ENCODE results near the gene TNS1.

The TNS1 gene

DNA sequence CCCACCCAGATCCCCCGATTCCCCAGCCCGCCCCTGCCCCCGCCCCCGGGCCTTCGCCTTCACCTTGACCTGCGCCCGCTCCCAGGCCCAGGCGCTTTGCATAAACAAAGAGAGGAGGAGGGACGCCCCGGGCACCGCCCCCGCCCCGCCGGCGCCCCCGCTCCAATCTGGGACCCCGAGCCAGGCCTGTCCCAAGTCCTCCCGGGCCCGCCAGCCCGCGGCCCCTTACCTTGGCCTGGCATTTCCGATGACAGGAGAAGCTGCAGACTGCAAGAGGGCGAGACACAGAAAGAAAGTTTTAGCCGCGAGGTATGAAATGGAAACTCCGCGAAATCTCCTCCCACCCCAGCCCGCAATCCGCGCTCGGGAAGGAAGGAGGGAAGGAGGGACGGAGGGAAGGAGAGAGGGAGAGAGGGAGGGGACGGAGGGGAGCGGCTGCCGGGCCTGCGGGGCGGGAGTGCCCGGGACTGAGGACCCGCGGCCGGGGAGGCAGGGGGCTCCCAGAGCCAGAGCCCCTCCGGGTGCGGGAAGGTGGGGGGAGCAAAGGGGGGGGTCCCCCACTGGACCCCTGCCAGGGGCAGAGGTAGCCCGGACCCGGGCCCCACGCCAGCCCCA lies 24.2 kb downstream of the TNS1 start:
- no peak for DNase-seq

GRCh38 chr2:217977840-217978535 lies 24.8 kb downstream of the TNS1 start:
- no peak for DNase-seq

- DNase-seq: no peak
Measured at GRCh38 chr2:217976301-217976700, 26.5 kb downstream of the TNS1 start.

DNA sequence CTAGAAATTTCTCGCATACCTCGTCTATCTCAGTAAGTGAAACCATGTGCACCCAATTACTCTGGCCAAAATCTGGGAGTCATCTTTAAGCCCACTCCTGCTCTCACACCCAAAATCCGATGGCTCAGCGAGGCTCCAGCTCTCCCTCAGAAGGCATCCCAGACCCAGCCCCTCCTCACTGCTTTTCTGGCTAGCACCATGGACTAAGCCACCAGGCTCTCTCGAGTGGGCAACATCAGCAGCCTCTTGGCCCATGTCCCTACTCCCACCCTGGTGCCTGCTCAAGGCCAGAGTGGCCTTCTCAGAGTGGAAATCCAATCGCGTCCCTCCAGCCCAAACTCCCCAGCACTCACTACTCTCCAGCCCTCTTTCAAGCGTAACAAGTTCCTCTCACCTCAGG lies 27.2 kb downstream of the TNS1 start:
- DNase-seq: no peak

DNA sequence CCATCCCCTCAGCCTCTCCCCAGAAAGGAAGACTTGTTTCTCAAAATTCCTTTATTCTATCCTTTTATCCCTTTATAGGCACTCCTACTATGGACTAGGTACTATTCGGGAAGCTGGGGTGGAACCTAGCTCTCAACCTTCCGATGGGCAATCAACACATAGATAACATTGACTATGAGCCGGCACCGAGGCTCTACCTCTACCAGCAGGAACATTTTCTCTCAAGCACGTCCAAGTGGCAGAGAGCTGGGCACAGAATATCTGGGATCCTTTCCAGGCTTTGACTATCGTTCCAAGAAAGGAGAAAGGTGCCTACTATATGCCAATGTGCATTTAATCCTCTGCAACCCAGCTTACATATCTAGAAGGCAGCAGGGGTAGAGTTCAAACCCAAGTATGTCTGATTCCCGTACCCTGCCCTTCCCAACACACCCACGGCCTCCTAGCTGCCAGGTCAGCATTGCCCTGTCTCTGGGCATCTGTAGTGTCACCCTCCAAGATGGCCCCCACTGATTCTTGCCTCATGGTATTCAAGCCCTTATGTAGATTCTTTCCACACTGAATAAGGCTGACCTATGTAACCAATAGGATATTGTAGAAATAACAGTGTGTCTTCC lies 28.3 kb downstream of the TNS1 start:
- no peak for DNase-seq

DNA sequence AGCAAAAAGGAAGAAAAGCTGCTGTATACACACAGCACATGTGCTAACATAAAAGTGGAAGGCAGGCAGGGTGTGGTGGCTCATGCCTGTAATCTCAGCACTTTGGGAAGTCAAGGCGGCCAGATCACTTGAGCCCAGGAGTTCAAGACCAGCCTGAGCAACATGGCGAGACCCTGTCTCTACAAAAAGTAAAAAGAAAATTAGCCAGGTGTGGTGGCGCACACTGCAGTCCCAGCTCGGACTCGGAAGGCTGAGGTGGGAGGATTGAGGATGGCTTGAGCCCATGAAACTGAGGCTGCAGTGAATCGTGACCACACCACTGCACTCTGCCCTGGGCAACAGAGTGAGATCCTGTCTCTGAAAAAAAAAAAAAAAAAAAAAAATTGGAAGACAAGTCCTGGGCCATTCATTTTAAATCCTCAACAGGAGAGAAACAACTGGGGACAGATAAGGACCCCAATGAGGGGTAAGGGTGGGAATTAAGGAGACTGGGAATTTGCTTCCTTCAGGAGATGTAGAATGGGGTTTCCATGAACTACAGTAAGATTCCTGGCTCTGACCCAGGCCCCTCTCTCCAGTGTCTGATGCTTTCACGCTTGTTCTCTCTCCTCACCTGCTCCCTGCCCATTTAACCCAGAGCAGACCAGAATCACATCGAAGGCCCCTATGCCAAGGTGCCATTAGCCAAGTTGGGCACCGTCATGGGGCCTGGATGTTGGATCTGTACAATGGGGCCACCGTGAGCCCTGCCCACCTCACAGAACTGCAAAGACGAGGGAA lies 29.6 kb downstream of the TNS1 start:
- no peak for DNase-seq

DNA sequence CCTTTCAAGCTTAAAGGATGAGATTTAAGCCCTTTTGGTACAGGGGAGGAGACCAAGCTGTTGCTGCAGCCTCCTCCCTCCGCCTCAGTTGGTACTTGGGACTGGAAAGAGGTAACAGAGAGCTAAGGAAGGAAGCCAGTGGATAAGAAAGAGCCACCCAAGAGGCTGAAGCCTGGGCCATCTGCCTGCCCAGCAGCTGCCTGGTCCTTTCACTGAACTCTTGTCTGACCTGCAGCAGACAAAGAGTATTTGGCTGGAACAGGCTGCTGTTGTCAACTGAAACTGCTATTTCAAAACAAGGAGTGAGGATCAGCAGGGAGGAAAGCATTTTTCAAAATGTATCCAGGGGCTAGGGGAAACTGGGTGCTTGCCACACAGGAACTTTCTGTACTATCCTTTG lies 30.3 kb downstream of the TNS1 start:
- DNase-seq: no peak

DNA sequence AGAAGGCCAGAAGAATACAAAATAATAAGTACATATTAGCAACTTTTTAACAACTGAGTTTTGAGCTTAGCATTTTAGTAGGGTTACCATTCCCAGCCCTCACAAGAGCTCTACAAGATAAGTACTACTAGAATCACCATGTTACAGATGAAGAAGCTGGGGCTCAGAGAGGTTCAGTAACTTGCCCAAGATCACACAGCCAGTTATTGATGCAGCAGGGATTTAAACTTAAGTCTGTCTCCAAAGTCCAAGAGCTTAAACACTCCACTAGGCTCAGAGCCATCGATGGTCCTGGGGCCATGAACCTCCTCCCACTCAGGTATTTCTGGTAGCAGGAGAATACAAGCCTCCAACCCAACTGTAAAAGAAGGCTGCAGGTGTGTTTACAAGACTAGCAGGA lies 30.8 kb downstream of the TNS1 start:
- no peak for DNase-seq

DNA sequence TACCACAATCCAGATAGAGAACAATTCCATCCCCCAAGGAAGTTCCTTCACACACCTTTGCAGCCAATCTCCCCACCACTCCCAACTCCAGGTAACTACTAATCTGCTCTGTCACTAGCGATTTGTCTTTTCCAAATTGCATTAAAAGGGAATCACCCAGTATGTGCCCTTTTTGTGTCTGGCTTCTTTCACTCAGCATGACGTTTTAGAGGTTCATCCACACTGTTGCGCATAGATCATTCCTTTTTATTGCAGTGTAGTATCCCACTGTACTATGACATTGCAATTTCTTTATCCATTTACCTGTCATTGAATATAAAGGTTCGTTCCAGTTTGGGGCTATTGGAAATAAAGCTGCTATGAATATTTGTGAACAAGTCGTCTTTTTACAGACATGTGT lies 31.6 kb downstream of the TNS1 start:
- DNase-seq: no peak

- DNase-seq: no peak
Measured at GRCh38 chr2:217970206-217970605, 32.6 kb downstream of the TNS1 start.

- no peak for DNase-seq
Measured at GRCh38 chr2:217969588-217969987, 33.2 kb downstream of the TNS1 start.

DNA sequence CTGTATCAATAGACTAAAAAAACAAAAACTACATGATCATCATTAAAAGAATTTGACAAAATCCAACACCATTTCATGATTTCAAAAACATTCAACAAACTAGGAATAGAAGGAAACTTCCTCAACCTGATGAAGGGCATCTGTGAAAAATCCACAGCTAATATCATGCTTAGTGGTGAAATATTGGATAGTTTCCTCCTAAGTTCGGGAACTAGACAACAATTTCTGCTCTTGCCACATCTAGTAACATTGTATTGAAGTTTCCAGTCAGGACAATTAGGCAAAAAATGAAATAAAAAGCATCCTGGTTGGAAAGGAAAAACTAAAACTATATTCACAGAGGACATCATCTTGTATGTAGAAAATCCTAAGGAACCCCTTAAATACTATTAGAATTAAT lies 34.8 kb downstream of the TNS1 start:
- DNase-seq: no peak

DNA sequence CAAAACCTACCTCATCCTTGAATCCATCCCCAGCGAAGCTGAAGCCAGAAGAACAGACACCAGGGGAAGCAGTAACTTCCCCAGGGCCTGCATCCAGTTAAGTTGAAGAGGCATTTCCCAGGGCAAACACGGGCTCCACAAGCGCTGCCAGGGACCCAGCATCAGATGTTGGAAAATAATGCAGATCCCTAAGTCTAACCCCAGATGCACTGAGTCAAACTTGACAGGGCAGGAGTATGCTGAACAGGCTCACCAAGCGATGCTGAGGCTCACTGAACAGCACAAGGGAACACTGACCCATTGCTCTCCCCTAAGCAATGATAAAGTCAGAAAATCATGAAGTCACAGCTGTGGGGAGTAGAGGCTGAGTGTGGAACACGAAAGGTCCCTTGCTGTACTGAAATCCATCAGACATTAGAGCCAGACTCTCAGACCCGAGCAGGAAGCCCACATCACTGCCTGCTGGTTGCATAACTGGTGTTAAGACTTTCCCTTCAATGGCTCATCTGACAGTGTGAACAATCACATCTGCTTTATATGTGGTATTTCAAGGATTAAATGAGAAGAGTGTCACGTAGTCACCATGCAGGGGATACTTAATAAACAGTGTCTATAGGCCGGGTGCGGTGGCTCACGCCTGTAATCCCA lies 36.2 kb downstream of the TNS1 start:
- no peak for DNase-seq

DNA sequence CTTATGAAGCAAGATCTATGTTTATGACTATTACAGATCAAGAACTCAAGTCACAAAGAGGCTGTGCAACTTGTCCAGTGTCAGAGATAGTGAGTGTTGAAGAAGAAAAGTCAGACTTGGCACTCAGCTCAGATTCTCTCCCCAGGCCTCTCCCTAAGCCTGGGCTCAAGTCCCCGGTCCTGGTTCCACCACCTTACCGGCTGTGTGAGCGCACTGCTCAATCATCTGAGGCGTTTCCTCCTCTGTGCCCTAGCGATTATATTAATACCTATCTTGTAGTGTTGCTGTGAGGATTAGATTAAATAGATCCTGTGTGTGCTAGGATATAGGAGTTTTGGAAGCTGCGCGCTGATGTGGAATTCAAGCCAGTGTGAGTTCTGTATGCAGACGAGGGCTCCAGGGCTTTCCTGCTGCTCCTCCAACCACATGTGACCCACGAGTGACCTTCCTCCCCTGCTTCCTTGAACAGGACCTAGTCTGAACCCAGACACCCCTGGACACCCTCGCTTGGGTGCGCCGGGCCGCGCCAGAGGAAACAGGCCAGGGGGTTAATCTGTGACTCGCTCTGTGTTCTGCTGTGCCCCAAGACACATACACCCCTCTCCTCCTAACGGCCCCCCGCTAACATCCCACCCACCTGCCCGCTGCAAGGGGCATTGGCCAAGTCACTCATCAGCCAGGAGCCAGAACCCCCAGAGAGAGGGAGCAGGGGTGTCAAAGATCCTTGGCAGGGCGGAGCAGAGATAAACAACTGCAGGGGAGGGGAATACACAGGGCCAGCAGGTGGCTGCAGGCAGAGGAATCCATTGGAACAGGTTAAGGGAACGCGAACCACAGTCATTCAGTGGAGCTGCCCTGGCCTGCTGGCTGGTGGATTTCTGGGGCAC lies 38.3 kb downstream of the TNS1 start:
- no peak for DNase-seq

- no peak for DNase-seq
Measured at GRCh38 chr2:217960351-217960750, 42.4 kb downstream of the TNS1 start.

DNA sequence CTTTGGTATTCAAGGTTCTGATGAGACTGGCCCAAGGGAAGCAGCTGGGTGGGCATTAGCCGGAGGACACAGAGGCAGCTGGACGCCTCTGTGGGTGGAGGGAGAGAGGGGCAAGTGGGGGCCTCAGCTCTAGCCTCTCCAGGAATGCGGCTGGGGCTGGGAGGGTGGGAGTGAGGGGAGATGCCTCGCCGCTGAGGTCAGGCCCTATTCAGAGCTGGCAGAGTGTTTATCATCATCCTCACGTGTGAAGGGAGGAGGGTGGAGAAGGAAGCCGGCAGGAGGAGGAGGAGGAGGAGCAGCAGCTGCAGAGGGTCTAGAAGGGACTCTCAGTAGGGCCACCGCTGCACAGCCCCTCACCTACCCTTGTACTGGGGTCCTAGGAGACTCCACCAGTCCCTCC lies 43.1 kb downstream of the TNS1 start:
- no peak for DNase-seq

DNA sequence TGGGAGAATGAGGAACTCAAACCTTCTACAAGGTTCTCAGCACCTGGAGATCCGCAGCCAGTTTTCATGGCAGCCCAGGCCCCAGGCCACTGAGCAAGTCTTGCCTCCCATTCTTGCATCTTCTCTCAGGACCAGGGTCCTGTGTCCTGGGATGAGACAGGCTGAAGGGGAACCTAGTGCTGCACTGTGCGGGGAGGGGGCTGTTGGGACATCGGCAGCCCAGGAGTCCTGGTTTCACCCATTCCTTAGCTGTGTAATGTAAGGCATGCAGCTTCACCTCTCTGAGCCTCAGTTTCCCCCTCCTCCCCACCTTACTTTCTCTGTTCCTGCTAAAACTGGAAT lies 43.9 kb downstream of the TNS1 start:
- no peak for DNase-seq

DNA sequence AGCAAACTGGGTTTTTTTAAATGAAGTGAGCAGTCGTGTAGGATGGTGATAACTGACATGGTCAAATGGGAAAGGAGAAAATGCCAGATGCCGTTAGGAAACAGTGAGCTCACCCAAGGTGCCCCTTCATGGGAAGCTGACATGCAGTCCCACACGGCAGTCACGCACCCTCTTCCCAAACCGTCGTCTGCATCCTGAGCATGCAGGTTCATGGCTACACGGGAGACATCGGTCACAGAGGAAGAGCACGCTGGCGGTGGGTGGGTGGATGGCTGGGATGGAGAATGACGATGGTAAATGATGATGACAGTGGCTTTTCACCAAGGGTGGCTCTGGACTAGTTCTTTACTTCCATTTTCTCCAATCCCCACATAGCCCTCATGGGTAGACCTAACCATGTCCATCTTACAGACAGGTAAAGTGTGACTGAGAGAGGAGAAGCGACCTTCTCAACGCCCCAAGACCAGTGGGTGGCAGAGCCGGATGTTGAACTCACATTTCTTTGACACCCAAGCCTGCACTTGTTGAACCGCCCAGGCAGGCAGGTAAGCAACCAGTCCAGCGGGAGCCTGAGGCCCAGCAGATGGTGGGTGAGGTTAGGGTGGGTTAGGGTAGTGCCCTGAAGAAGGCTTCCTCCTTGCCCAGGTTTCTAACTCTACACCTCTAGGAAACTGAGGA lies 44.5 kb downstream of the TNS1 start:
- DNase-seq: no peak

GRCh38 chr2:217956586-217957457 lies 46.0 kb downstream of the TNS1 start:
- DNase-seq: no peak

- no peak for DNase-seq
Measured at GRCh38 chr2:217955881-217956493, 46.8 kb downstream of the TNS1 start.

Measured in NCI-H1930 (cell line).